HepG2 (cell line): Measurements from ENCODE around the gene AGPAT3. TPM values are rescaled to one million over a fixed set of nuclear protein-coding genes. Genes with fewer than 3 reads are reported as not detected.

ENCODE experiments used
- CREB1 ChIP-seq, 2 experiments: fragments of 450-650 bp in 1 of 2; IDR thresholded peaks; 2 replicates each; pipeline ENCODE4 v1.6.1; 2016 to 2017; ENCODE audit warnings: control low read depth in 1 of 2, mild to moderate bottlenecking in 1 of 2, missing compliant biosample characterization in 1 of 2, missing genetic modification characterization in 1 of 2
- MAFF ChIP-seq: IDR thresholded peaks from 2 replicates; pipeline ENCODE4 v1.6.1; 2011; ENCODE audit warnings: low read depth, low read length, improper control_type of control experiment
- MAFK ChIP-seq, 2 experiments: IDR thresholded peaks in 1 of 2; conservative IDR thresholded peaks in 1 of 2; 2 replicates each; pipeline ENCODE4 v1.6.1; 2011; ENCODE audit warnings: improper control_type of control experiment in 2 of 2, low read length in 2 of 2
- ZNF646 ChIP-seq: sonication (generic); formaldehyde crosslinking; IDR thresholded peaks from 2 replicates; pipeline ENCODE4 v1.9.0; 2021; ENCODE audit warnings: mild to moderate bottlenecking, missing genetic modification reagents
- polyA plus RNA-seq, 8 experiments: library from polyadenylated mRNA; depleted of rRNA in 3 of 8; stranded (reverse) in 7 of 8; unstranded in 1 of 8; fragments of >200 nt; fragmentation: Illumina TruSeq in 4 of 8; extraction: Trizol in 4 of 8; gene quantifications; 2 replicates each; pipeline versions ENCODE4 v1.2.1 to v1.2.3, GENCODE V29; 2011 to 2016; ENCODE audit warnings: low read depth in 4 of 8, missing spikeins in 1 of 8, mixed read lengths in 1 of 8; ENCODE audit not compliant: insufficient read depth in 1 of 8
- total RNA-seq, 5 experiments: library from RNA; depleted of rRNA; stranded (reverse); fragments of >200 nt; fragmentation: Illumina TruSeq; extraction: Trizol; gene quantifications; 2 replicates each; pipeline ENCODE4 v1.2.3, GENCODE V29; 2016; ENCODE audit warnings: low read depth in 1 of 5

Gene AGPAT3
- total and polyA plus RNA-seq, 2 of the 13 experiments (the other 11 are each of a cell fraction or from before 2014, with no cell fraction given), result 32.2 to 54.4 TPM

- TF ChIP-seq ZNF646 (CRISPR knock-in tag) (peak; percentile 63; the same call in 1 of the 2 replicates), MAFK (conservative IDR thresholded peaks at IDR 0.05 in 1 of 2, IDR thresholded peaks at IDR 0.05 in 1 of 2; ENCODE audit: low read length in 2 of 2) (peak; percentile 20 to 31; a peak in 1 of 4 replicates), MAFF (peak; percentile 28; the same call in 1 of the 2 replicates), CREB1 (IDR thresholded peaks at IDR 0.05) (0 out of 2 replicates have a peak, but pooled peaks have one; percentile 3), CREB1 (CRISPR knock-in tag; IDR thresholded peaks at IDR 0.05) (no peak)
- TF ChIP-seq, all 625 proteins: peak for 13
Measured at GRCh38 chr21:43919871-43920801, 55.1 kb downstream of the AGPAT3 start (continued).
